Endodermal cell (in vitro differentiated cells): ENCODE data around the gene ETFA. TPM values are rescaled to one million over a fixed set of nuclear protein-coding genes. Genes with fewer than 3 reads are reported as not detected.

ENCODE experiments used
- DNase-seq: peaks from one replicate; pipeline ENCODE4 v3.0.0-alpha.2; 2017
- H3K27ac ChIP-seq: 2 replicates; pipeline ENCODE4 v1.5.1; 2013; ENCODE audit warnings: mild to moderate bottlenecking, low read depth, low read length, moderate library complexity
- H3K27me3 ChIP-seq: 2 replicates; pipeline ENCODE4 v1.6.1; 2013; ENCODE audit warnings: mild to moderate bottlenecking, low read length, moderate library complexity; ENCODE audit not compliant: insufficient read depth, control insufficient read depth, poor library complexity, severe bottlenecking
- H3K36me3 ChIP-seq: 2 replicates; pipeline ENCODE4 v1.7.0; 2013; ENCODE audit warnings: mild to moderate bottlenecking, low read length, moderate library complexity; ENCODE audit not compliant: control insufficient read depth, insufficient read depth
- H3K4me1 ChIP-seq: one replicate; pipeline ENCODE4 v1.7.0; 2013; ENCODE audit warnings: low read length; ENCODE audit not compliant: control insufficient read depth, insufficient read depth
- H3K4me3 ChIP-seq: 2 replicates; pipeline ENCODE4 v1.5.1; 2013; ENCODE audit warnings: mild to moderate bottlenecking, low read length, moderate library complexity
- H3K9ac ChIP-seq: 2 replicates; pipeline ENCODE4 v1.6.1; 2013; ENCODE audit warnings: mild to moderate bottlenecking, low read length, moderate library complexity; ENCODE audit not compliant: poor library complexity, severe bottlenecking; ENCODE audit errors: extremely low read depth
- H3K9me3 ChIP-seq: 2 replicates; pipeline ENCODE4 v1.6.1; 2013; ENCODE audit warnings: mild to moderate bottlenecking, low read length, moderate library complexity; ENCODE audit not compliant: control insufficient read depth
- H3K27ac Mint-ChIP-seq: 2 replicates; pipeline ENCODE4 v1.8.0; 2020; ENCODE audit warnings: mixed read lengths
- H3K27me3 Mint-ChIP-seq: 2 replicates; pipeline ENCODE4 v1.8.0; 2021; ENCODE audit warnings: mild to moderate bottlenecking, mixed read lengths; ENCODE audit not compliant: insufficient read depth
- H3K36me3 Mint-ChIP-seq: 2 replicates; pipeline ENCODE4 v1.8.0; 2020; ENCODE audit warnings: low read depth, mixed read lengths
- H3K4me1 Mint-ChIP-seq: 2 replicates; pipeline ENCODE4 v1.8.0; 2020; ENCODE audit warnings: mixed read lengths
- H3K4me3 Mint-ChIP-seq: 2 replicates; pipeline ENCODE4 v1.8.0; 2020; ENCODE audit warnings: mild to moderate bottlenecking, moderate library complexity, mixed read lengths
- H3K9me3 Mint-ChIP-seq: 2 replicates; pipeline ENCODE4 v1.8.0; 2020; ENCODE audit warnings: mild to moderate bottlenecking, mixed read lengths
- WGBS, 2 experiments: methylation state at CpG; one replicate each; pipeline versions ENCODE4 v1.1.5 to v1.1.7; 2013; ENCODE audit warnings: missing lambda C conversion rate in 2 of 2, mixed read lengths in 1 of 2; ENCODE audit not compliant: insufficient coverage in 1 of 2, insufficient read length in 1 of 2; 5-methylcytosine and 5-hydroxymethylcytosine counted together
- total RNA-seq, 2 donors: library from RNA; stranded (reverse); fragmentation: NEBNext Ultra II Directional in 1 of 2; extraction: Animal tissue kit (Norgen Biotek cat#: 25700) in 1 of 2; gene quantifications; 2 replicates in 1 of 2; 3 replicates in 1 of 2; pipeline ENCODE4 v1.2.1, GENCODE V29; 2021
- TF ChIP-seq, protein P1 (sequence below): fragments of 200-600 bp; sonication (generic); conservative IDR thresholded peaks from 2 replicates; pipeline ENCODE4 v1.5.0; 2021; ENCODE audit warnings: antibody characterized with exemption, mild to moderate bottlenecking

ETFA gene
- total RNA-seq, 2 donors from 2014 or later: 142 to 157 TPM

DNA sequence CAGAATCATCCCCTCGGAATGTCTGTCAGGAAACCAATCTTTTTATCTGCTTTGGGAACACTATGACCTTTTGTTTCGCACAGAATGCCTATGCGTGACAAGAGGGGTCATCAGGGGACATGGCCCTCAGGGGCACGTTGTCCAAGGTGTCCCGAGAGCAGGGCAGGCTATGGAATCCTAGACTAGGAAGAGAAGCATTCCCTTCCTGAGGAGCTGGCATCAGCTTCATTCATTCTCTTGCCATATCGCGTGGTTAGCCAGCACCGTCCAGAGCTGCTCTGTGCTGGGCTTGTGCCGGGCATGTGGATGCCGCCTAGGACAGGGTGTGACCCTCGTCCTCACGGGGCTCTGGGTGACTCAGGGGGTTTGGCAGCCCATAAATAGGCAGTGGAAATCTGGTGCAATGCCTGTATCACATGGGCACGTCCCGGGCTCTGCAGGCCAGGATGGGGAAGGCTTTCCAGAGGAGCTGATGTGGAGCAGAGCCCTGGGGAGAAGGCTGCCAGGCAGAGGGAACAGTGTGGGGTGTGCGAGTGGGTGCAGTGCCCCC is 133.7 kb downstream of the ETFA start:
- H3K9ac ChIP-seq: no peak overlapping the region
- H3K9me3 ChIP-seq: no peaks in the 10 kb centered on the region
- peaks cover 11% of the 10 kb centered on the region for H3K27me3 Mint-ChIP-seq
- no peak overlapping the region for H3K4me3 ChIP-seq
- H3K27me3 ChIP-seq: no peaks in the 10 kb centered on the region
- peaks cover 6% of the 10 kb centered on the region for H3K4me1 Mint-ChIP-seq
- H3K4me1 ChIP-seq: no peaks in the 10 kb centered on the region
- no peak overlapping the region for H3K4me3 Mint-ChIP-seq
- 90 to 91% methylated on average over 12 to 15 of the region's 15 CpGs for WGBS, 2 experiments
- DNase-seq: no peak
- no peak overlapping the region for H3K27ac ChIP-seq
- H3K36me3 ChIP-seq: no peaks in the 10 kb centered on the region
- TF ChIP-seq, protein P1, sequence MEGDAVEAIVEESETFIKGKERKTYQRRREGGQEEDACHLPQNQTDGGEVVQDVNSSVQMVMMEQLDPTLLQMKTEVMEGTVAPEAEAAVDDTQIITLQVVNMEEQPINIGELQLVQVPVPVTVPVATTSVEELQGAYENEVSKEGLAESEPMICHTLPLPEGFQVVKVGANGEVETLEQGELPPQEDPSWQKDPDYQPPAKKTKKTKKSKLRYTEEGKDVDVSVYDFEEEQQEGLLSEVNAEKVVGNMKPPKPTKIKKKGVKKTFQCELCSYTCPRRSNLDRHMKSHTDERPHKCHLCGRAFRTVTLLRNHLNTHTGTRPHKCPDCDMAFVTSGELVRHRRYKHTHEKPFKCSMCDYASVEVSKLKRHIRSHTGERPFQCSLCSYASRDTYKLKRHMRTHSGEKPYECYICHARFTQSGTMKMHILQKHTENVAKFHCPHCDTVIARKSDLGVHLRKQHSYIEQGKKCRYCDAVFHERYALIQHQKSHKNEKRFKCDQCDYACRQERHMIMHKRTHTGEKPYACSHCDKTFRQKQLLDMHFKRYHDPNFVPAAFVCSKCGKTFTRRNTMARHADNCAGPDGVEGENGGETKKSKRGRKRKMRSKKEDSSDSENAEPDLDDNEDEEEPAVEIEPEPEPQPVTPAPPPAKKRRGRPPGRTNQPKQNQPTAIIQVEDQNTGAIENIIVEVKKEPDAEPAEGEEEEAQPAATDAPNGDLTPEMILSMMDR: no peak
- no peaks in the 10 kb centered on the region for H3K36me3 Mint-ChIP-seq
- no peak overlapping the region for H3K27ac Mint-ChIP-seq
- H3K9me3 Mint-ChIP-seq: no peaks in the 10 kb centered on the region

DNA sequence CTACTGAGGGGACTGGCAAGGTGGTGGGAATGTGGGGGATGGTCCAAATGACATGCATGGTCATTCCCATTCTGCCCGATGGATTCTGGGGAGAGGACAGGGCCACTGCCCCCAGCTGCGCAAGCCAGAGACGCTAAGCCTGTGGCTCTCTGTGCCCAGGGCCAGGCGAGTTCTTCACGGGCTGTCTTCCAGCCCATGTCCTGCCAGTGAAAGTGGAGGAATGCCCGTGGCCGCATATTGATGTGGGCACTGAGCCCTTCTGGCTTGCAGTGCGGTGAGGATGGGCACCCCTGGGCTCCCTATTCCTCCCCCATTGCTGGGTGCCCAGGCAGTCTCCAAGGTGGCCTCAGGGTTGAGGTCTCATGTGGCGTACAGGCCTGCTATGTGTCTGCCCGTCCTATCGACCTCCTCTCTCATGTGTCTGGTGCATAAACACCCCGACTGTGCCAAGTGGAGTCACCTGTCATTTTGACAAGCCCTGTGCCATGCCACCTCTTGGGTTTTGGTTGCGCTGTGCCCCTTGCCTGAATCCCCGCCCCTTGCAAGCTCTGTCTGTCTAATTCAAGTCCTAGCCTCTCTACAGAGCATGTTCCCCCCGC is 134.7 kb downstream of the ETFA start:
- Histone ChIP-seq H3K9me3 (no peaks in the 10 kb centered on the region), H3K9ac (no peak overlapping the region), H3K4me3 (no peak overlapping the region), H3K27me3 (no peaks in the 10 kb centered on the region), H3K27ac (no peak overlapping the region), H3K36me3 (no peaks in the 10 kb centered on the region), H3K4me1 (no peaks in the 10 kb centered on the region)
- 92 to 95% methylated on average over 14 to 15 of the region's 15 CpGs for WGBS, 2 experiments
- H3K27me3 Mint-ChIP-seq: peaks cover 13% of the 10 kb centered on the region
- H3K36me3 Mint-ChIP-seq: no peaks in the 10 kb centered on the region
- peaks cover 6% of the 10 kb centered on the region for H3K4me1 Mint-ChIP-seq
- TF ChIP-seq, protein P1: no peak
- H3K27ac Mint-ChIP-seq: no peak overlapping the region
- no peak for DNase-seq
- no peak overlapping the region for H3K4me3 Mint-ChIP-seq
- H3K9me3 Mint-ChIP-seq: no peaks in the 10 kb centered on the region

DNA sequence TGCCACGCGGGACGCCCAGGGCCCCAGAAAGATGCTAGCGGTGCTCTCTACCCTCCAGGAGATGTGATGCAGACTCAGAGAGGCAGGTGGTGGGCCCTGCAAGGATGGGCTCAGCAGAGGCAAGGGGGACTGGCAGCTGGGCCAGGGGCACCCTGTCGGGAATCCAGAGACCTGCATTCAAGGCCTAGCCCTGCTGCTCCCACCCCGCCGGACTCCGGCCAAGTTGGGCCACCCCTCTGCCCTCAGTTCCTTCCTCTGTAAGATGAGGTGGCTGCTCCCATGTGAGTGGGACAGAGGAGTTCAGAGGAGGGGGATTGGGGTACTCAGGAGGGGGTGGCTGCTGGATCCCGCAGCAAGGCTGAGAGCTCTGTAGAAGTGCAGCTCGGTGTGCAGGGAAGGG is 135.2 kb downstream of the ETFA start:
- Mint-ChIP-seq H3K4me3 (no peak overlapping the region), H3K4me1 (peaks cover 6% of the 10 kb centered on the region), H3K9me3 (no peaks in the 10 kb centered on the region), H3K36me3 (no peaks in the 10 kb centered on the region), H3K27ac (no peak overlapping the region), H3K27me3 (peaks cover 13% of the 10 kb centered on the region)
- Histone ChIP-seq H3K9ac (no peak overlapping the region), H3K36me3 (no peaks in the 10 kb centered on the region), H3K27me3 (no peaks in the 10 kb centered on the region), H3K4me3 (no peak overlapping the region), H3K27ac (no peak overlapping the region), H3K9me3 (no peaks in the 10 kb centered on the region), H3K4me1 (no peaks in the 10 kb centered on the region)
- no peak for DNase-seq
- 94 to 95% methylated on average over 5 to 10 of the region's 10 CpGs for WGBS, 2 experiments
- TF ChIP-seq, protein P1: no peak
